PC-3 (cell line): Measurements from ENCODE around the gene C22orf39.

ENCODE experiments used
- EZH2phosphoT487 ChIP-seq: fragments of 300-600 bp; sonication (generic); IDR thresholded peaks from 2 replicates; pipeline ENCODE4 v1.6.1; 2018; ENCODE audit warnings: mild to moderate bottlenecking, antibody characterized with exemption, low read length, borderline replicate concordance
- TF ChIP-seq, protein P1 (sequence below): fragments of 300-600 bp; sonication (generic); conservative IDR thresholded peaks from 2 replicates; pipeline ENCODE4 v1.5.1; 2017; ENCODE audit warnings: antibody characterized with exemption, low read depth, mild to moderate bottlenecking, low read length

DNA sequence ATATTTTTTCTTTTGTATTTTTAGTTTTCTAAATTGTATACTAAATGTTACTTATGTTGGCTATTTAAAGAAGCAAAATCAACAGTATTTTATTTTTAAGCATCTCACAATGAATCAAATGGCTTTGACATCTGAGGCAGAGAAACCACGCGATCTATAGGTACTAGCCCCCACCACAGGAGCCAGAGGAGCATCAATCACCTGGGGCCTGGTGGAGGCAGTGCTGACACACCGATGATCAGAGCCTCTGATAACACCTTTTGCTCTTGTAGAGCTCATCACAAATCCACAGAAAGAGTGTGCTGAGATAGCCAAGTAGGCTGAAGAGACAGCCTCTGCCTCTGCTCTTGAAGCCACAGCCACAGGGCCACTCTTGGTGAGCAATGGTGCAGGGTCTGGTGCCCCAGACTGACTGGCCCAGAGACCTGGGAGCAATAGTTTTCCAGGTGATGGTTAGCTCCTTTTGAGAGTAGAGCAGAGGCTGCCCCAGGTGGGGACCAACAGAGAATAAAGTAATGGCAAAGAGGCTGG lies 41.2 kb downstream of the C22orf39 start:
- TF ChIP-seq, protein P1, sequence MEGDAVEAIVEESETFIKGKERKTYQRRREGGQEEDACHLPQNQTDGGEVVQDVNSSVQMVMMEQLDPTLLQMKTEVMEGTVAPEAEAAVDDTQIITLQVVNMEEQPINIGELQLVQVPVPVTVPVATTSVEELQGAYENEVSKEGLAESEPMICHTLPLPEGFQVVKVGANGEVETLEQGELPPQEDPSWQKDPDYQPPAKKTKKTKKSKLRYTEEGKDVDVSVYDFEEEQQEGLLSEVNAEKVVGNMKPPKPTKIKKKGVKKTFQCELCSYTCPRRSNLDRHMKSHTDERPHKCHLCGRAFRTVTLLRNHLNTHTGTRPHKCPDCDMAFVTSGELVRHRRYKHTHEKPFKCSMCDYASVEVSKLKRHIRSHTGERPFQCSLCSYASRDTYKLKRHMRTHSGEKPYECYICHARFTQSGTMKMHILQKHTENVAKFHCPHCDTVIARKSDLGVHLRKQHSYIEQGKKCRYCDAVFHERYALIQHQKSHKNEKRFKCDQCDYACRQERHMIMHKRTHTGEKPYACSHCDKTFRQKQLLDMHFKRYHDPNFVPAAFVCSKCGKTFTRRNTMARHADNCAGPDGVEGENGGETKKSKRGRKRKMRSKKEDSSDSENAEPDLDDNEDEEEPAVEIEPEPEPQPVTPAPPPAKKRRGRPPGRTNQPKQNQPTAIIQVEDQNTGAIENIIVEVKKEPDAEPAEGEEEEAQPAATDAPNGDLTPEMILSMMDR, result no peak
- no peak for TF ChIP-seq EZH2phosphoT487
